ENCODE results near the gene SMAD3. TPM values are rescaled to one million over a fixed set of nuclear protein-coding genes. Genes with fewer than 3 reads are reported as not detected.
"Not testable (repeated sequence)": the region's sequence is repeated elsewhere in the genome, so short reads cannot be mapped to it uniquely, and the experiment has no call there.

The SMAD3 gene
- total RNA-seq, 1 donor from 2014 or later, result 12.5 TPM

- H2AFZ ChIP-seq (replicated peaks), result no peak overlapping the region
- no peaks in the 10 kb centered on the region for H3K27me3 Mint-ChIP-seq (ENCODE audit: insufficient read depth, low read depth)
- H3F3A ChIP-seq (ENCODE audit: low read depth), result no peaks in the 10 kb centered on the region
- H3K27ac ChIP-seq, result no peak overlapping the region
- H3K4me2 ChIP-seq, result no peak overlapping the region
- TF ChIP-seq EZH2phosphoT487 (IDR thresholded peaks at IDR 0.05), result no peak
- no peak for TF ChIP-seq EZH2 (IDR thresholded peaks at IDR 0.05)
- TF ChIP-seq CTCF (IDR thresholded peaks at IDR 0.05), result no peak
- no peaks in the 10 kb centered on the region for H3K27me3 ChIP-seq
- H3K4me3 ChIP-seq, result no peak overlapping the region
- H3K9me3 ChIP-seq (ENCODE audit: low read depth), result no peaks in the 10 kb centered on the region
- peaks cover 46% of the 10 kb centered on the region for H3K4me1 Mint-ChIP-seq
- peaks cover 20% of the 10 kb centered on the region for H3K4me1 ChIP-seq
- peaks cover 36% of the 10 kb centered on the region for H3K36me3 Mint-ChIP-seq
- H3K9ac ChIP-seq, result no peak overlapping the region
- DNase-seq (ENCODE audit: low spot score), result no peak
- H3K79me2 ChIP-seq (ENCODE audit: low read depth), result peaks cover 96% of the 10 kb centered on the region
- peaks cover 30% of the 10 kb centered on the region for H4K20me1 ChIP-seq (ENCODE audit: low read depth)
- H3K36me3 ChIP-seq, result no peaks in the 10 kb centered on the region
- H3K4me3 Mint-ChIP-seq, result no peak overlapping the region
- no peaks in the 10 kb centered on the region for H3K9me3 Mint-ChIP-seq
- no peak overlapping the region for H3K27ac Mint-ChIP-seq
Measured at GRCh38 chr15:67074886-67075229, 9.5 kb downstream of the SMAD3 start.

GRCh38 chr15:67075555-67076135 lies 10.2 kb downstream of the SMAD3 start:
- not testable (repeated sequence) for H3K4me3 Mint-ChIP-seq; H2AFZ ChIP-seq (replicated peaks); H3K27ac ChIP-seq; H3K9ac ChIP-seq; H3K27me3 Mint-ChIP-seq (ENCODE audit: insufficient read depth, low read depth); H3K9me3 Mint-ChIP-seq; H3K27me3 ChIP-seq; H3F3A ChIP-seq (ENCODE audit: low read depth); H3K27ac Mint-ChIP-seq; H3K4me3 ChIP-seq; H3K9me3 ChIP-seq (ENCODE audit: low read depth); H3K36me3 ChIP-seq; H3K4me2 ChIP-seq; DNase-seq (ENCODE audit: low spot score)
- peaks cover 47% of the 10 kb centered on the region for H3K4me1 Mint-ChIP-seq
- peaks cover 95% of the 10 kb centered on the region for H3K79me2 ChIP-seq (ENCODE audit: low read depth)
- peaks cover 28% of the 10 kb centered on the region for H4K20me1 ChIP-seq (ENCODE audit: low read depth)
- H3K36me3 Mint-ChIP-seq, result peaks cover 41% of the 10 kb centered on the region
- peaks cover 15% of the 10 kb centered on the region for H3K4me1 ChIP-seq

GRCh38 chr15:67076147-67076843 lies 10.9 kb downstream of the SMAD3 start:
- Histone ChIP-seq H2AFZ (replicated peaks) (no peak overlapping the region), H3K9me3 (ENCODE audit: low read depth) (no peaks in the 10 kb centered on the region), H3F3A (ENCODE audit: low read depth) (no peaks in the 10 kb centered on the region), H3K27ac (no peak overlapping the region), H3K36me3 (no peaks in the 10 kb centered on the region), H3K9ac (no peak overlapping the region), H3K27me3 (no peaks in the 10 kb centered on the region), H4K20me1 (ENCODE audit: low read depth) (peaks cover 31% of the 10 kb centered on the region), H3K79me2 (ENCODE audit: low read depth) (peaks cover 94% of the 10 kb centered on the region), H3K4me2 (no peak overlapping the region), H3K4me1 (peaks cover 19% of the 10 kb centered on the region), H3K4me3 (no peak overlapping the region)
- H3K4me1 Mint-ChIP-seq, result peaks cover 47% of the 10 kb centered on the region
- H3K27me3 Mint-ChIP-seq (ENCODE audit: insufficient read depth, low read depth), result no peaks in the 10 kb centered on the region
- H3K4me3 Mint-ChIP-seq, result no peak overlapping the region
- no peak for DNase-seq (ENCODE audit: low spot score)
- no peak overlapping the region for H3K27ac Mint-ChIP-seq
- H3K9me3 Mint-ChIP-seq, result no peaks in the 10 kb centered on the region
- peaks cover 40% of the 10 kb centered on the region for H3K36me3 Mint-ChIP-seq
- TF ChIP-seq CTCF (IDR thresholded peaks at IDR 0.05) (no peak), EZH2phosphoT487 (IDR thresholded peaks at IDR 0.05) (no peak), EZH2 (IDR thresholded peaks at IDR 0.05) (no peak)

- Mint-ChIP-seq H3K4me3 (no peak overlapping the region), H3K27me3 (ENCODE audit: insufficient read depth, low read depth) (no peaks in the 10 kb centered on the region), H3K36me3 (peaks cover 46% of the 10 kb centered on the region), H3K9me3 (no peaks in the 10 kb centered on the region), H3K4me1 (peaks cover 54% of the 10 kb centered on the region), H3K27ac (peak overlapping the region; percentile 39)
- peaks cover 92% of the 10 kb centered on the region for H3K79me2 ChIP-seq (ENCODE audit: low read depth)
- H4K20me1 ChIP-seq (ENCODE audit: low read depth), result peaks cover 41% of the 10 kb centered on the region
- H3K9me3 ChIP-seq (ENCODE audit: low read depth), result no peaks in the 10 kb centered on the region
- H3K27me3 ChIP-seq, result no peaks in the 10 kb centered on the region
- no peaks in the 10 kb centered on the region for H3K36me3 ChIP-seq
- H3F3A ChIP-seq (ENCODE audit: low read depth), result no peaks in the 10 kb centered on the region
- peaks cover 19% of the 10 kb centered on the region for H3K4me1 ChIP-seq
- no peak overlapping the region for H3K4me2 ChIP-seq
- TF ChIP-seq CTCF (IDR thresholded peaks at IDR 0.05) (no peak), EZH2phosphoT487 (IDR thresholded peaks at IDR 0.05) (no peak), EZH2 (IDR thresholded peaks at IDR 0.05) (no peak)
- H3K4me3 ChIP-seq, result no peak overlapping the region
- no peak overlapping the region for H2AFZ ChIP-seq (replicated peaks)
- no peak for DNase-seq (ENCODE audit: low spot score)
- no peak overlapping the region for H3K9ac ChIP-seq
- no peak overlapping the region for H3K27ac ChIP-seq
Measured at GRCh38 chr15:67077641-67078215, 12.3 kb downstream of the SMAD3 start.
